Nephron (organoid): ENCODE results near the gene ZNF784.

ENCODE experiments used
- H3K27ac Mint-ChIP-seq, 3 experiments: 2 replicates each; pipeline ENCODE4 v1.8.0; 2020; ENCODE audit warnings: mixed read lengths in 3 of 3, mild to moderate bottlenecking in 2 of 3, moderate library complexity in 1 of 3
- H3K27me3 Mint-ChIP-seq: 2 replicates; pipeline ENCODE4 v1.8.0; 2021; ENCODE audit warnings: low read depth, mild to moderate bottlenecking, moderate library complexity, mixed read lengths
- H3K36me3 Mint-ChIP-seq: 2 replicates; pipeline ENCODE4 v1.8.0; 2020; ENCODE audit warnings: low read depth, mixed read lengths
- H3K4me1 Mint-ChIP-seq: 2 replicates; pipeline ENCODE4 v1.8.0; 2020; ENCODE audit warnings: mixed read lengths
- H3K4me3 Mint-ChIP-seq, 3 experiments: 2 replicates each; pipeline ENCODE4 v1.8.0; 2020; ENCODE audit warnings: mild to moderate bottlenecking in 3 of 3, mixed read lengths in 3 of 3, moderate library complexity in 2 of 3
- H3K9me3 Mint-ChIP-seq: 2 replicates; pipeline ENCODE4 v1.8.0; 2020; ENCODE audit warnings: mixed read lengths
- CTCF ChIP-seq, 3 experiments: fragments of 200-600 bp; sonication (generic); IDR thresholded peaks; one replicate each; pipeline ENCODE4 v1.5.0; 2021; ENCODE audit warnings: antibody characterized with exemption in 3 of 3; ENCODE audit not compliant: unreplicated experiment in 3 of 3

Gene ZNF784

GRCh38 chr19:55622242-55622969 lies 2.0 kb downstream of the ZNF784 start:
- H3K27ac Mint-ChIP-seq: no peak overlapping the region
- H3K27me3 Mint-ChIP-seq: no peaks in the 10 kb centered on the region
- H3K9me3 Mint-ChIP-seq: no peaks in the 10 kb centered on the region
- H3K4me1 Mint-ChIP-seq: peaks cover 18% of the 10 kb centered on the region
- peaks cover 20% of the 10 kb centered on the region for H3K36me3 Mint-ChIP-seq
- no peak overlapping the region for H3K4me3 Mint-ChIP-seq
- no peak for TF ChIP-seq CTCF (IDR thresholded peaks at IDR 0.05; ENCODE audit: unreplicated experiment in 3 of 3)

GRCh38 chr19:55621673-55622231 lies 2.6 kb downstream of the ZNF784 start:
- no peaks in the 10 kb centered on the region for H3K27me3 Mint-ChIP-seq
- H3K27ac Mint-ChIP-seq: no peak overlapping the region
- peaks cover 27% of the 10 kb centered on the region for H3K36me3 Mint-ChIP-seq
- H3K9me3 Mint-ChIP-seq: no peaks in the 10 kb centered on the region
- peaks cover 18% of the 10 kb centered on the region for H3K4me1 Mint-ChIP-seq
- no peak overlapping the region for H3K4me3 Mint-ChIP-seq
- TF ChIP-seq CTCF (IDR thresholded peaks at IDR 0.05; ENCODE audit: unreplicated experiment in 3 of 3): no peak

GRCh38 chr19:55621205-55621672 lies 3.1 kb downstream of the ZNF784 start:
- H3K4me1 Mint-ChIP-seq: peaks cover 18% of the 10 kb centered on the region
- no peaks in the 10 kb centered on the region for H3K9me3 Mint-ChIP-seq
- H3K27me3 Mint-ChIP-seq: no peaks in the 10 kb centered on the region
- peaks cover 29% of the 10 kb centered on the region for H3K36me3 Mint-ChIP-seq
- H3K4me3 Mint-ChIP-seq: no peak overlapping the region
- H3K27ac Mint-ChIP-seq: no peak overlapping the region
- TF ChIP-seq CTCF (IDR thresholded peaks at IDR 0.05; ENCODE audit: unreplicated experiment in 3 of 3): no peak

GRCh38 chr19:55620410-55621204 lies 3.8 kb downstream of the ZNF784 start:
- no peaks in the 10 kb centered on the region for H3K9me3 Mint-ChIP-seq
- peaks cover 18% of the 10 kb centered on the region for H3K4me1 Mint-ChIP-seq
- no peak overlapping the region for H3K27ac Mint-ChIP-seq

GRCh38 chr19:55619286-55619685 lies 5.1 kb downstream of the ZNF784 start:
- no peak for TF ChIP-seq CTCF (IDR thresholded peaks at IDR 0.05; ENCODE audit: unreplicated experiment in 3 of 3)
- H3K36me3 Mint-ChIP-seq: peaks cover 32% of the 10 kb centered on the region

More at GRCh38 chr19:55620410-55621204, 3.8 kb downstream of the ZNF784 start:
- Mint-ChIP-seq H3K4me3 (no peak overlapping the region), H3K36me3 (peaks cover 29% of the 10 kb centered on the region), H3K27me3 (no peaks in the 10 kb centered on the region)
- no peak for TF ChIP-seq CTCF (IDR thresholded peaks at IDR 0.05; ENCODE audit: unreplicated experiment in 3 of 3)

More at GRCh38 chr19:55619286-55619685, 5.1 kb downstream of the ZNF784 start:
- peaks cover 12% of the 10 kb centered on the region for H3K4me1 Mint-ChIP-seq
- H3K4me3 Mint-ChIP-seq: no peak overlapping the region
- no peaks in the 10 kb centered on the region for H3K27me3 Mint-ChIP-seq
- no peaks in the 10 kb centered on the region for H3K9me3 Mint-ChIP-seq
- H3K27ac Mint-ChIP-seq: no peak overlapping the region
